HG03103 (cell line): ENCODE results near the gene VGLL4.
"Not testable (repeated sequence)": the region's sequence is repeated elsewhere in the genome, so short reads cannot be mapped to it uniquely, and the experiment has no call there.

Experiments used
- ATAC-seq: cut with Tn5 transposase; IDR thresholded peaks from one replicate; pipeline ENCODE4 v1.9.1; 2021; ENCODE audit warnings: low read depth; ENCODE audit not compliant: unreplicated experiment

The VGLL4 gene

GRCh38 chr3:11591391-11592282 is 52.1 kb downstream of the VGLL4 start:
- no peak for ATAC-seq

GRCh38 chr3:11591002-11591355 is 52.7 kb downstream of the VGLL4 start:
- no peak for ATAC-seq

- ATAC-seq = no peak
Measured at GRCh38 chr3:11589706-11590105, 54.0 kb downstream of the VGLL4 start.

- ATAC-seq = no peak
Measured at GRCh38 chr3:11588755-11589154, 55.0 kb downstream of the VGLL4 start.

GRCh38 chr3:11588338-11588737 is 55.4 kb downstream of the VGLL4 start:
- ATAC-seq = no peak

- no peak for ATAC-seq
Measured at GRCh38 chr3:11587766-11588165, 55.9 kb downstream of the VGLL4 start.

GRCh38 chr3:11584570-11584969 is 59.1 kb downstream of the VGLL4 start:
- ATAC-seq = no peak

- no peak for ATAC-seq
Measured at GRCh38 chr3:11583638-11584046, 60.1 kb downstream of the VGLL4 start.

GRCh38 chr3:11583235-11583634 is 60.5 kb downstream of the VGLL4 start:
- no peak for ATAC-seq

GRCh38 chr3:11582191-11582968 is 61.3 kb downstream of the VGLL4 start:
- no peak for ATAC-seq

- ATAC-seq = no peak
Measured at GRCh38 chr3:11581237-11582190, 62.2 kb downstream of the VGLL4 start.

- no peak for ATAC-seq
Measured at GRCh38 chr3:11580645-11581044, 63.1 kb downstream of the VGLL4 start.

GRCh38 chr3:11578169-11578568 is 65.5 kb downstream of the VGLL4 start:
- ATAC-seq = no peak

GRCh38 chr3:11576453-11576852 is 67.3 kb downstream of the VGLL4 start:
- no peak for ATAC-seq

- ATAC-seq = no peak
Measured at GRCh38 chr3:11575677-11576076, 68.0 kb downstream of the VGLL4 start.

- ATAC-seq = no peak
Measured at GRCh38 chr3:11574981-11575669, 68.6 kb downstream of the VGLL4 start.

- ATAC-seq = not testable (repeated sequence)
Measured at GRCh38 chr3:11572660-11573059, 71.1 kb downstream of the VGLL4 start.

GRCh38 chr3:11570789-11571495 is 72.8 kb downstream of the VGLL4 start:
- no peak for ATAC-seq

- ATAC-seq = no peak
Measured at GRCh38 chr3:11570251-11570650, 73.5 kb downstream of the VGLL4 start.
